GM19328 (cell line): ENCODE data around the gene CNOT6L.

Experiments used
- ATAC-seq: cut with Tn5 transposase; IDR thresholded peaks from one replicate; pipeline ENCODE4 v1.9.1; 2021; ENCODE audit warnings: mild to moderate bottlenecking, moderate library complexity; ENCODE audit not compliant: unreplicated experiment

Gene CNOT6L

GRCh38 chr4:77714514-77714913 is 104.7 kb downstream of the CNOT6L start:
- ATAC-seq, result no peak

GRCh38 chr4:77713884-77714283 is 105.3 kb downstream of the CNOT6L start:
- ATAC-seq, result no peak

GRCh38 chr4:77712675-77713074 is 106.5 kb downstream of the CNOT6L start:
- no peak for ATAC-seq

GRCh38 chr4:77711469-77711868 is 107.7 kb downstream of the CNOT6L start:
- ATAC-seq, result no peak

GRCh38 chr4:77710684-77711083 is 108.5 kb downstream of the CNOT6L start:
- ATAC-seq, result no peak

DNA sequence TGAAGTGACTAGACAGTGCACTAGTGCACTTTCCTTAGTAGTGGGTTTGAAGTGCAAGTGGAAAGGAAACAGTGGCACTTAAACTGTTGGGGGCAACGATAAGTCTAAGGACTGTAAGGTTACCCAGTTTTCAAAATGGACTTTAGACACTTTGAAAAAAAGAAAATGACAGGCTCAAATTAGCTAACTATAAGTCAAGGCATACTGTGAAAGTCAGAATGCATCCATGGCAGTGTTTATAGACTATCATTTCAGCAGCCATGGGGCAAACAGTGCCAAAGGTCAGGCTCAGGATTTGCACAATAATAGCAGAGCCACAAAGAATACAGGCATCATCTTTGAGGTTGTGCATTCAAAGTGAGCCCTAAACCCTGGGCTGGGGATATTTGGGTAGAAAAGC is 109.1 kb downstream of the CNOT6L start:
- ATAC-seq, result no peak

GRCh38 chr4:77706717-77707116 is 112.5 kb downstream of the CNOT6L start:
- no peak for ATAC-seq

- no peak for ATAC-seq
Measured at GRCh38 chr4:77703666-77704065, 115.5 kb downstream of the CNOT6L start.

DNA sequence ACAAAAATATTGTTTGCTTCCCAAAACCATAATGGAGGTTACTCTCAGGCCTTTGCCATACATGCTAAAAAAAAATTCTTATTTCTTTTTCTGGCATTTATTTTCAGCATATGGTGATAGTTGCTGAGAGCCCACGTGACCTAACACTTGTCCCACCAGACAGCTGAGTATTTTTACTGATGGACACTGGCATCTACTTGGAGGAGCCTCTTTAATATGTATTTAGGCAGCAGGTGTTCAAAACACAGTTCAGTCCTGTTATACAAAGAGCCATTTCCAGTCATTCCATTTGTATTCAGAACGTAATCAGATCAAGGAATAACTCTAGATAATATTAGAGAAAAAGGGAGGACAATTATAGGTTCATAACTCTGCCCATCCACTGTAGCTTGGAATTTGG is 118.0 kb downstream of the CNOT6L start:
- ATAC-seq, result no peak

DNA sequence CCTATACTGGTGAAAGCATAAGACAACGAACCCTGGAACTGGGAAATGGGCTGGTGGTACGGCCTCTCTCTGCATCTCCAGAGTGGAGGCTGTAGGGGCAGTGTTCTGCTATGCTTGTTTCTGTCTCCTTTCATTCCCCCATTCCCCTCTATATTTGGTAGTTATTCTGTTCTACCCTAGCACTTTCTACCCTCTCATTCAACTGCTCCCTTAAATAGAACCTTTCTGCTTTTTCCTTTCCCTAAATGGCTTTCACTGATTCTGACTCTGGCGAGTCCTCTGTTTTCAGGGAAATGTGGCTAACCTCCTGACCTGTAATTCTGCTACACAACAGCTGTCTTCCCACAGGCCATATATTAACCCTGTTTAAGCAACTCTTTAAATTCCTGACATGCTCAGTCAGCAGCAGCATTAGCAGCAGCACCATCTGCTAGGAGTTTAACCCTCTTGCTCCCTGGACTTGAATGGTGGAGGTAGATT is 119.4 kb downstream of the CNOT6L start:
- no peak for ATAC-seq

GRCh38 chr4:77697860-77698590 is 121.1 kb downstream of the CNOT6L start:
- no peak for ATAC-seq

DNA sequence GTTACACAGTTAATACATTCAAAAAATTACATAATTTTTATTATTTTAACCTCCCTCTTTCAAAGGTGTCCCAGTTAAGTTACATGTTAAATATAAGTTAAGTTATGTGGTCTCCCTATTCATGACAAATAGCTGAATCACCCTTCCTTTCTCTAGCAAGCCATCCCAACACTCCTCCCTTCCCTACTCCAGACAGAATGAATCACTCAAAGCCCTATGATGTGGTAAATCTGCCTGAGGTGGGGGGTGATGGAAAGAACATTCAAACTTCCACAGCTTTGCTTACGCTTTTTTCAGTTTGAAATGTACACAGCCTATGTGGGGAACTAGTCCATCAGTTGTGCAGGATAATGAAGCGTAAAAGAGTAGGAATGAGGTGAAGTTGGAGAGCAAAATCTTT is 123.4 kb downstream of the CNOT6L start:
- no peak for ATAC-seq

- ATAC-seq, result no peak
Measured at GRCh38 chr4:77692847-77693432, 126.2 kb downstream of the CNOT6L start.

DNA sequence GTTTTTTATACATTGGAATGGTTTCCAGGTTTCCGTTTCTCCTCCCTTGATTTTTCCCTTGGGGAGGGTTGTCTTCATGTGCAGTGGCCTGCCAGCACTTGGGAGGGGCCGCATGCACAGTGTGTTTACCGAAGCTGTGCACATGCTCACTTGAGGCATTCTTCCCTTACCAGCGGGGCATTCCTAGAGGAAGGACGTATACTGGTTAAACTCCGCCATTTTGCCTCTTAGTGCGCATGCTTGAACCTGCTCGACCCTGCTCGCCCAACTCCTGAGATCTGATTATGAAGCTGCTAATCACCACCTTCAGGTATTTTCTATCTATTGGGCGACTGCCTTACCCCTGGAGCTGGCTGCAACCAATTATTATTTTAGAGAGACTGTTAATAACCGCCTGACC is 137.4 kb downstream of the CNOT6L start:
- ATAC-seq, result no peak

- no peak for ATAC-seq
Measured at GRCh38 chr4:77676842-77677241, 142.3 kb downstream of the CNOT6L start.

- ATAC-seq, result no peak
Measured at GRCh38 chr4:77671051-77671450, 148.1 kb downstream of the CNOT6L start.

- ATAC-seq, result no peak
Measured at GRCh38 chr4:77669946-77670590, 149.1 kb downstream of the CNOT6L start.

GRCh38 chr4:77665381-77666069 is 153.6 kb downstream of the CNOT6L start:
- ATAC-seq, result no peak
